Measurements from ENCODE around the gene CCDC78.

CCDC78 gene

GRCh38 chr16:740764-741505, 14.7 kb upstream of the CCDC78 start, which contains the start of gene CIAO3:
TSS of gene CIAO3 (minus strand) at chr16:740997. CDS start at chr16:740985, 12 bp downstream.
- FAIRE-seq = peak; percentile 97

GRCh38 chr16:740459-740763, 14.2 kb upstream of the CCDC78 start:
- DNase-seq (ENCODE audit: insufficient read length, low spot score) (no peak), FAIRE-seq (no peak)

More at GRCh38 chr16:740764-741505, 14.7 kb upstream of the CCDC78 start, which contains the start of gene CIAO3:
- peak; percentile 91 for DNase-seq (ENCODE audit: insufficient read length, low spot score)

GRCh38 chr16:739560-740458, 13.6 kb upstream of the CCDC78 start:
- FAIRE-seq (no peak), DNase-seq (ENCODE audit: insufficient read length, low spot score) (no peak)

GRCh38 chr16:736936-737481, 10.8 kb upstream of the CCDC78 start:
- DNase-seq (ENCODE audit: insufficient read length, low spot score) = no peak

GRCh38 chr16:735982-736453, 9.8 kb upstream of the CCDC78 start:
- FAIRE-seq = no peak
- no peak for DNase-seq (ENCODE audit: insufficient read length, low spot score)

More at GRCh38 chr16:736936-737481, 10.8 kb upstream of the CCDC78 start:
- FAIRE-seq = no peak

GRCh38 chr16:734981-735881, 9.0 kb upstream of the CCDC78 start:
- no peak for FAIRE-seq

GRCh38 chr16:734208-734980, 8.2 kb upstream of the CCDC78 start:
- FAIRE-seq (no peak), DNase-seq (ENCODE audit: insufficient read length, low spot score) (no peak)

More at GRCh38 chr16:734981-735881, 9.0 kb upstream of the CCDC78 start:
- no peak for DNase-seq (ENCODE audit: insufficient read length, low spot score)

GRCh38 chr16:733382-734207, 7.4 kb upstream of the CCDC78 start:
- DNase-seq (ENCODE audit: insufficient read length, low spot score) = no peak
- peak; percentile 36 for FAIRE-seq

- FAIRE-seq = no peak
- DNase-seq (ENCODE audit: insufficient read length, low spot score) = no peak
These were observed 6.7 kb upstream of the CCDC78 start for GRCh38 chr16:732936-733335.

- DNase-seq (ENCODE audit: insufficient read length, low spot score) (no peak), FAIRE-seq (no peak)
These were observed 6.1 kb upstream of the CCDC78 start for GRCh38 chr16:732332-732731.

- no peak for FAIRE-seq
- no peak for DNase-seq (ENCODE audit: insufficient read length, low spot score)
These were observed 4.6 kb upstream of the CCDC78 start for GRCh38 chr16:730666-731509.

GRCh38 chr16:729768-730665, 3.8 kb upstream of the CCDC78 start:
- DNase-seq (ENCODE audit: insufficient read length, low spot score) = no peak
- no peak for FAIRE-seq

GRCh38 chr16:728890-729744, 2.9 kb upstream of the CCDC78 start:
- FAIRE-seq (no peak), DNase-seq (ENCODE audit: insufficient read length, low spot score) (no peak)

GRCh38 chr16:728131-728889, 2.1 kb upstream of the CCDC78 start:
- DNase-seq (ENCODE audit: insufficient read length, low spot score) = peak; percentile 76
- peak; percentile 94 for FAIRE-seq
